ENCODE measurements around the gene PFDN6. TPM values are rescaled to one million over a fixed set of nuclear protein-coding genes. Genes with fewer than 3 reads are reported as not detected.

Gene PFDN6
- total and polyA plus RNA-seq, 9 of the 15 experiments (the other 6 are each of a cell fraction or from before 2014, with no cell fraction given), result 6.8 to 475 (median 216) TPM

DNA sequence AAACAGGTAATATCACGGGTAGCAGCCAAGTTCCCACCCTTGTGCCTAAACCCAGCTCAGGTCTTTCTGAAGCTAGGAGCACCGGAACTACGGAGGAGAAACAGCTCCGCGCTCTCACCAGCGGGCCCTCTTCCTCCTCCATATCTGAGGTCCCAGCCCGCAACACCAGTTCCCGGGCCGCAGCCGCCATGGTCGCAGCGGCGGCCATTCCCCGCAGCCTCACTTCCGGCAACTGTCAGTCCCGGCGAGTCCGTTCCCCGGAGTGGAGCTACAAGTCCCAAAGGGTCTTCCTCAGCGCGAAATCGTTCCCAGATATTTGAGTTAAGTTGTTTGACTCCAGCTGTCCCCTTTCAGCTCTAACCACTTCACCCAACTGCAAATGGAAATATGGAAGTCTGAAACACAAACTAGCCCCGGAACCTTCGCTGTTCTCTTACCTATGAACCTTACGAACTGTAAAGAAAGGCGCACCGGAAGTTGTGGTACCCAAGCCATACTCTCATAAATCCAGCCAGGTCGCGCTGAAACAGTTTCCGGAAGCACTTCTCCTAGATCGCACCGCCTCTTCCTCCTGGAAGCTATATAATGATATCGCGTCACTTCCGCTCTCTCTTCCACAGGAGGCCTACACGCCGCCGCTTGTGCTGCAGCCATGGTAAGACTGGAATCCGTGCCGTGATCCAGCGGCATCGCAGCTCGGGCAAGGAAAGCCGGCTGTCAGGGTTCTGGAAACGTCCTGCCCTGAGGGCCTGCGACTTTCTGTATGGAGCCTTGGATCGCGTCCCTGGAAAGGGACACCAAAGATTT lies 17.7 kb upstream of the PFDN6 start, which contains the start of the genes RPS18 and VPS52 (continued):
- TF ChIP-seq ZNF3 (CRISPR knock-in tag; IDR thresholded peaks at IDR 0.05), result peak; percentile 51; the same call in 1 of the 2 replicates
- no peak for TF ChIP-seq ZNF282 (CRISPR knock-in tag; IDR thresholded peaks at IDR 0.05)
- TF ChIP-seq SMAD1 (IDR thresholded peaks at IDR 0.05; ENCODE audit: low read depth, low read length, partially characterized antibody), result peak; percentile 96
- TF ChIP-seq, protein P1, sequence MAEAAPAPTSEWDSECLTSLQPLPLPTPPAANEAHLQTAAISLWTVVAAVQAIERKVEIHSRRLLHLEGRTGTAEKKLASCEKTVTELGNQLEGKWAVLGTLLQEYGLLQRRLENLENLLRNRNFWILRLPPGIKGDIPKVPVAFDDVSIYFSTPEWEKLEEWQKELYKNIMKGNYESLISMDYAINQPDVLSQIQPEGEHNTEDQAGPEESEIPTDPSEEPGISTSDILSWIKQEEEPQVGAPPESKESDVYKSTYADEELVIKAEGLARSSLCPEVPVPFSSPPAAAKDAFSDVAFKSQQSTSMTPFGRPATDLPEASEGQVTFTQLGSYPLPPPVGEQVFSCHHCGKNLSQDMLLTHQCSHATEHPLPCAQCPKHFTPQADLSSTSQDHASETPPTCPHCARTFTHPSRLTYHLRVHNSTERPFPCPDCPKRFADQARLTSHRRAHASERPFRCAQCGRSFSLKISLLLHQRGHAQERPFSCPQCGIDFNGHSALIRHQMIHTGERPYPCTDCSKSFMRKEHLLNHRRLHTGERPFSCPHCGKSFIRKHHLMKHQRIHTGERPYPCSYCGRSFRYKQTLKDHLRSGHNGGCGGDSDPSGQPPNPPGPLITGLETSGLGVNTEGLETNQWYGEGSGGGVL (CRISPR knock-in tag; IDR thresholded peaks at IDR 0.05), result no peak
- TF ChIP-seq, protein P2, sequence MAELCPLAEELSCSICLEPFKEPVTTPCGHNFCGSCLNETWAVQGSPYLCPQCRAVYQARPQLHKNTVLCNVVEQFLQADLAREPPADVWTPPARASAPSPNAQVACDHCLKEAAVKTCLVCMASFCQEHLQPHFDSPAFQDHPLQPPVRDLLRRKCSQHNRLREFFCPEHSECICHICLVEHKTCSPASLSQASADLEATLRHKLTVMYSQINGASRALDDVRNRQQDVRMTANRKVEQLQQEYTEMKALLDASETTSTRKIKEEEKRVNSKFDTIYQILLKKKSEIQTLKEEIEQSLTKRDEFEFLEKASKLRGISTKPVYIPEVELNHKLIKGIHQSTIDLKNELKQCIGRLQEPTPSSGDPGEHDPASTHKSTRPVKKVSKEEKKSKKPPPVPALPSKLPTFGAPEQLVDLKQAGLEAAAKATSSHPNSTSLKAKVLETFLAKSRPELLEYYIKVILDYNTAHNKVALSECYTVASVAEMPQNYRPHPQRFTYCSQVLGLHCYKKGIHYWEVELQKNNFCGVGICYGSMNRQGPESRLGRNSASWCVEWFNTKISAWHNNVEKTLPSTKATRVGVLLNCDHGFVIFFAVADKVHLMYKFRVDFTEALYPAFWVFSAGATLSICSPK (IDR thresholded peaks at IDR 0.05; ENCODE audit: borderline replicate concordance), result 0 out of 2 replicates have a peak, but pooled peaks have one; percentile 24
- TF ChIP-seq, protein P3, sequence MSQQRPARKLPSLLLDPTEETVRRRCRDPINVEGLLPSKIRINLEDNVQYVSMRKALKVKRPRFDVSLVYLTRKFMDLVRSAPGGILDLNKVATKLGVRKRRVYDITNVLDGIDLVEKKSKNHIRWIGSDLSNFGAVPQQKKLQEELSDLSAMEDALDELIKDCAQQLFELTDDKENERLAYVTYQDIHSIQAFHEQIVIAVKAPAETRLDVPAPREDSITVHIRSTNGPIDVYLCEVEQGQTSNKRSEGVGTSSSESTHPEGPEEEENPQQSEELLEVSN (IDR thresholded peaks at IDR 0.05; ENCODE audit: borderline replicate concordance in 1 of 2, extremely low read depth in 1 of 2, insufficient read depth in 1 of 2, insufficient read length in 1 of 2, low read depth in 1 of 2, low read length in 1 of 2, poor library complexity in 1 of 2, severe bottlenecking in 1 of 2), result peak in 1 of 2 experiments; percentile 23
- 0 out of 2 replicates have a peak, but pooled peaks have one; percentile 52 for TF ChIP-seq DPF2 (IDR thresholded peaks at IDR 0.05)
- no peak; the same call in none of the 2 replicates for TF ChIP-seq ELF2 (CRISPR knock-in tag; IDR thresholded peaks at IDR 0.05)
- TF ChIP-seq TCF7L2 (IDR thresholded peaks at IDR 0.05; ENCODE audit: low read depth, low read length), result no peak
- TF ChIP-seq, protein P4, sequence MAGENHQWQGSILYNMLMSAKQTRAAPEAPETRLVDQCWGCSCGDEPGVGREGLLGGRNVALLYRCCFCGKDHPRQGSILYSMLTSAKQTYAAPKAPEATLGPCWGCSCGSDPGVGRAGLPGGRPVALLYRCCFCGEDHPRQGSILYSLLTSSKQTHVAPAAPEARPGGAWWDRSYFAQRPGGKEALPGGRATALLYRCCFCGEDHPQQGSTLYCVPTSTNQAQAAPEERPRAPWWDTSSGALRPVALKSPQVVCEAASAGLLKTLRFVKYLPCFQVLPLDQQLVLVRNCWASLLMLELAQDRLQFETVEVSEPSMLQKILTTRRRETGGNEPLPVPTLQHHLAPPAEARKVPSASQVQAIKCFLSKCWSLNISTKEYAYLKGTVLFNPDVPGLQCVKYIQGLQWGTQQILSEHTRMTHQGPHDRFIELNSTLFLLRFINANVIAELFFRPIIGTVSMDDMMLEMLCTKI (IDR thresholded peaks at IDR 0.05; ENCODE audit: partially characterized antibody), result no peak
- TF ChIP-seq, protein P5, sequence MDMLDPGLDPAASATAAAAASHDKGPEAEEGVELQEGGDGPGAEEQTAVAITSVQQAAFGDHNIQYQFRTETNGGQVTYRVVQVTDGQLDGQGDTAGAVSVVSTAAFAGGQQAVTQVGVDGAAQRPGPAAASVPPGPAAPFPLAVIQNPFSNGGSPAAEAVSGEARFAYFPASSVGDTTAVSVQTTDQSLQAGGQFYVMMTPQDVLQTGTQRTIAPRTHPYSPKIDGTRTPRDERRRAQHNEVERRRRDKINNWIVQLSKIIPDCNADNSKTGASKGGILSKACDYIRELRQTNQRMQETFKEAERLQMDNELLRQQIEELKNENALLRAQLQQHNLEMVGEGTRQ (CRISPR knock-in tag; IDR thresholded peaks at IDR 0.05), result no peak
- no peak for TF ChIP-seq SNIP1 (IDR thresholded peaks at IDR 0.05; ENCODE audit: low read depth)
- 0 out of 2 replicates have a peak, but pooled peaks have one; percentile 90 for TF ChIP-seq SRSF3 (IDR thresholded peaks at IDR 0.05; ENCODE audit: insufficient read depth, low read length)
- TF ChIP-seq, protein P6, sequence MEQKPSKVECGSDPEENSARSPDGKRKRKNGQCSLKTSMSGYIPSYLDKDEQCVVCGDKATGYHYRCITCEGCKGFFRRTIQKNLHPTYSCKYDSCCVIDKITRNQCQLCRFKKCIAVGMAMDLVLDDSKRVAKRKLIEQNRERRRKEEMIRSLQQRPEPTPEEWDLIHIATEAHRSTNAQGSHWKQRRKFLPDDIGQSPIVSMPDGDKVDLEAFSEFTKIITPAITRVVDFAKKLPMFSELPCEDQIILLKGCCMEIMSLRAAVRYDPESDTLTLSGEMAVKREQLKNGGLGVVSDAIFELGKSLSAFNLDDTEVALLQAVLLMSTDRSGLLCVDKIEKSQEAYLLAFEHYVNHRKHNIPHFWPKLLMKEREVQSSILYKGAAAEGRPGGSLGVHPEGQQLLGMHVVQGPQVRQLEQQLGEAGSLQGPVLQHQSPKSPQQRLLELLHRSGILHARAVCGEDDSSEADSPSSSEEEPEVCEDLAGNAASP (IDR thresholded peaks at IDR 0.05), result no peak
- no peak for TF ChIP-seq CHD4 (IDR thresholded peaks at IDR 0.05; ENCODE audit: insufficient read depth, insufficient replicate concordance, low read depth, low read length, poor library complexity, severe bottlenecking)
- TF ChIP-seq SLC30A9 (CRISPR knock-in tag; IDR thresholded peaks at IDR 0.05), result no peak

Data from K562 (cell line).